ENCODE results near the gene TMEM130.

- TF ChIP-seq CTCF (IDR thresholded peaks at IDR 0.05; ENCODE audit: low read depth, low read length, missing input control) (no peak), REST (IDR thresholded peaks at IDR 0.05) (no peak), GABPA (IDR thresholded peaks at IDR 0.05 in 1 of 2, conservative IDR thresholded peaks at IDR 0.05 in 1 of 2) (no peak), RAD21 (IDR thresholded peaks at IDR 0.05) (no peak), FOXA2 (IDR thresholded peaks at IDR 0.05) (no peak), ATF3 (IDR thresholded peaks at IDR 0.05) (no peak), TAF1 (conservative IDR thresholded peaks at IDR 0.05) (no peak), MAX (IDR thresholded peaks at IDR 0.05) (no peak), YY1 (IDR thresholded peaks at IDR 0.05) (no peak), NR2F2 (IDR thresholded peaks at IDR 0.05) (no peak), SP1 (IDR thresholded peaks at IDR 0.05) (no peak), FOXA1 (IDR thresholded peaks at IDR 0.05) (no peak), RXRA (IDR thresholded peaks at IDR 0.05) (no peak)
These were observed 10.1 kb upstream of the TMEM130 start for GRCh38 chr7:98879979-98880315.

All from liver (tissue), 3 donors.